GM10248 (cell line): ENCODE measurements around the gene TBC1D9.

Experiments
- CTCF ChIA-PET: fragments of 300-600 bp; sonication (Branson Sonifier 250); formaldehyde crosslinking; extraction: SDS; loops from one replicate; lab custom pipeline; 2021; ENCODE audit warnings: antibody characterized with exemption; lab: Yijun Ruan, JAX
- POLR2A ChIA-PET: fragments of 350-650 bp; sonication (Branson Sonifier 250); formaldehyde crosslinking; extraction: SDS; loops from one replicate; lab custom pipeline; 2020; ENCODE audit warnings: antibody characterized with exemption; lab: Yijun Ruan, JAX
- DNase-seq: peaks from one replicate; pipeline ENCODE4 v3.0.0; 2012; ENCODE audit errors: extremely low spot score
- TF ChIP-seq, protein P1 (sequence below): IDR thresholded peaks from 2 replicates; pipeline ENCODE4 v1.5.1; 2012; ENCODE audit warnings: mild to moderate bottlenecking, low read depth; ENCODE audit errors: extremely low read depth, missing control alignments, control extremely low read depth

Gene TBC1D9

DNA sequence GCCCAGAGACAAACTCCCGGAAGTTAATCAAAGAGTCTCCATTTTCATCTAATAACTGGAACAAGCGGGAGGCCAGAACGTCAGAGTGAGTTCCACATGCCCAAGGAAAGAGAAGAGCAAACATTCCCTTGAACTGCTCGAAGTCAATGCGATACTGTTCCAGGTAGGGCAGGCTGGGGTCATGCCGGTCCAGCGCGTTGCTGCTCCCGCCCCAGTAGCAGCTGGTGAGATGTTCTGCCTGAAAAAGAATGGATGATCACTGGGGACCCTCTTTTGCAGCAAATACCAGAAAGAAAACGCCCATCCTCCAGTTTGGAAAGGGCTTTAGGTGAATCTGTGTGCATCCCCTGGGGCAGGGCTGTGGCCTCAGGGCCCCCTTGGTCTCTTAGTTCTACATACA, 122.2 kb downstream of the TBC1D9 start:
- POLR2A ChIA-PET, result no interaction called here
- CTCF ChIA-PET, result interaction anchor here (1.3 kb wide), 1 partner anchor 25 kb away, joined by 4 read pairs; no protein-coding TSS in a partner anchor
- TF ChIP-seq, protein P1, sequence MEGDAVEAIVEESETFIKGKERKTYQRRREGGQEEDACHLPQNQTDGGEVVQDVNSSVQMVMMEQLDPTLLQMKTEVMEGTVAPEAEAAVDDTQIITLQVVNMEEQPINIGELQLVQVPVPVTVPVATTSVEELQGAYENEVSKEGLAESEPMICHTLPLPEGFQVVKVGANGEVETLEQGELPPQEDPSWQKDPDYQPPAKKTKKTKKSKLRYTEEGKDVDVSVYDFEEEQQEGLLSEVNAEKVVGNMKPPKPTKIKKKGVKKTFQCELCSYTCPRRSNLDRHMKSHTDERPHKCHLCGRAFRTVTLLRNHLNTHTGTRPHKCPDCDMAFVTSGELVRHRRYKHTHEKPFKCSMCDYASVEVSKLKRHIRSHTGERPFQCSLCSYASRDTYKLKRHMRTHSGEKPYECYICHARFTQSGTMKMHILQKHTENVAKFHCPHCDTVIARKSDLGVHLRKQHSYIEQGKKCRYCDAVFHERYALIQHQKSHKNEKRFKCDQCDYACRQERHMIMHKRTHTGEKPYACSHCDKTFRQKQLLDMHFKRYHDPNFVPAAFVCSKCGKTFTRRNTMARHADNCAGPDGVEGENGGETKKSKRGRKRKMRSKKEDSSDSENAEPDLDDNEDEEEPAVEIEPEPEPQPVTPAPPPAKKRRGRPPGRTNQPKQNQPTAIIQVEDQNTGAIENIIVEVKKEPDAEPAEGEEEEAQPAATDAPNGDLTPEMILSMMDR, result no peak
- no peak for DNase-seq

- CTCF ChIA-PET, result interaction anchor here (1.1 kb wide), 1 partner anchor 20 kb away, joined by 4 read pairs; no protein-coding TSS in a partner anchor
- POLR2A ChIA-PET, result no interaction called here
- no peak for DNase-seq
- TF ChIP-seq, protein P1, result no peak
Measured at GRCh38 chr4:140633124-140633523, 123.1 kb downstream of the TBC1D9 start.

GRCh38 chr4:140630246-140630645, 125.9 kb downstream of the TBC1D9 start:
- TF ChIP-seq, protein P1, result no peak
- ChIA-PET POLR2A (no interaction called here), CTCF (no interaction called here)
- DNase-seq, result no peak

- no peak for DNase-seq
- POLR2A ChIA-PET, result no interaction called here
- CTCF ChIA-PET, result interaction anchor here (1.2 to 1.7 kb wide), 5 partner anchors 9 to 268 kb away, joined by 4 to 6 read pairs (median 5); no protein-coding TSS in a partner anchor
- TF ChIP-seq, protein P1, result no peak
Measured at GRCh38 chr4:140628016-140628415, 128.2 kb downstream of the TBC1D9 start.

DNA sequence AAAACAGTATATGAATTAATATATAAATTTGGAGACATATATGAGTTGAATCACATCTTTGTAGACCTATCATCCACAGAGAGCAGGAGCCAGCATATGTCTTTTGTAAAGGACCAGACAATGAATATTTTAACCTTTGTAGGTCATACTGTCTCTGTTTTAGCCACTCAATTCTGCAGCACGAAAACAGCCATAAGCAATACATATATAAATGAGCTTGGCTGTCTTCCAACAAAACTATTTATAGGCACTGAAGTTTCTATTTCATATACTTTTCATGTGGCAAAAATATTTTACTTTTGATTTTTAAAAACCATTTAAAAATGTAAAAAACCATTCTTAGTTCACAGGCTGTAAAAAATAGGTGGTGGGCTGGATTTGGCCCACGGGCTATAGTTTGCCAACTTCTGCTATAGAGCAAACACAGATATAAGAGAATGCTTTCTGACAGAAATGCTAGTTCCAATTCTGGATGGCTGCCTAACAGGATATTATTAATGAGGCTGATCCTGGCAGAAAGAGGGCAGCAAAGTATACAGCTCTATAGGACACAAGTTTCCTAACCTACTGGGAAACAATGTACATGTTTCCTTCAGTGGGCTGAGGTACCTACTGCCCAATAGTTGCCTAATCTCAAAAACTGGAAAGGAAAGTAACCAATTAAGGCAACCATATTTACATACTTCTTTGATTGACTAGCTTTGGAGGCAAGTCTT, 129.4 kb downstream of the TBC1D9 start:
- no peak for DNase-seq
- POLR2A ChIA-PET, result no interaction called here
- TF ChIP-seq, protein P1, result peak; percentile 25
- CTCF ChIA-PET, result interaction anchor here (1.1 to 1.7 kb wide), 3 partner anchors 9 to 266 kb away, joined by 3 to 6 read pairs (median 3); no protein-coding TSS in a partner anchor

DNA sequence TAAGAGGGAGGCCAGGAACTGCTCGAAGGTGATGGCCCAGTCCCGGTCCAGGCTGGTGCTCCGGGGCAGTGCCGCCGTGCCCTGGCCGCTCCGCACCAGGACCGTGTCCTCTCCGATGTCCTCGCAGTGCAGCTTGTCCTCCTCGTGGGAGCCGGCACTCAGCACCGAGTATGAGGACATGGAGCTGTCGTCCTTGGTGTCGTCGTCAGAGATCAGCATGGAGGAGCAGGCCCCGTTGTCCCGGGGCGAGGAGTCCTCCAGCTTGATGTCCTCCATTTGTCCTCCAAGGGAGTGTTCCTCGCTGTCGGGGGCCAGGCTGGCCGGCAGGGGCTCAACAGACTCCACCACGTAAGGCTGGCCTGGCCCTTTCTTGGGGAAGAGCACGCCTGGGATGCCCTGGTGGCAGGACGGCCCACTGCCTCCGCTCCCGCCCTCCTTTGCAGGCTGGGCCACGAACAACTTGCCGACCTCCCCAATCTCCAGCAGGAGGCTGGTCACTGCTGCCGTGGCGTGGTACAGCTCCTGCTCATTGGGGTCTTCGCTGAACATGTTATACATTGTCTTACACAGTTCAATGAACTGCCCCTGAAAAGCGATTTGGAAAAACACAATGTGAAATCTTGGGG, 133.7 kb downstream of the TBC1D9 start:
- no peak for DNase-seq
- POLR2A ChIA-PET, result no interaction called here
- TF ChIP-seq, protein P1, result no peak
- CTCF ChIA-PET, result no interaction called here
